HG03159 (cell line): ENCODE measurements around the gene TMEM45B.
"Not testable (repeated sequence)": the region's sequence is repeated elsewhere in the genome, so short reads cannot be mapped to it uniquely, and the experiment has no call there.

Experiments
- ATAC-seq: cut with Tn5 transposase; IDR thresholded peaks from one replicate; pipeline ENCODE4 v1.9.1; 2021; ENCODE audit warnings: mild to moderate bottlenecking, moderate library complexity; ENCODE audit not compliant: unreplicated experiment

Gene TMEM45B

GRCh38 chr11:129849447-129850130 lies 33.9 kb downstream of the TMEM45B start:
- no peak for ATAC-seq

GRCh38 chr11:129852125-129852740 lies 36.6 kb downstream of the TMEM45B start:
- no peak for ATAC-seq

GRCh38 chr11:129853518-129854231 lies 38.0 kb downstream of the TMEM45B start:
- ATAC-seq: no peak

GRCh38 chr11:129854232-129854805 lies 38.7 kb downstream of the TMEM45B start:
- ATAC-seq: no peak

- ATAC-seq: no peak
These were observed 39.4 kb downstream of the TMEM45B start for GRCh38 chr11:129855086-129855485.

GRCh38 chr11:129856036-129856435 lies 40.4 kb downstream of the TMEM45B start:
- ATAC-seq: no peak

- no peak for ATAC-seq
These were observed 46.3 kb downstream of the TMEM45B start for GRCh38 chr11:129861702-129862522.

- no peak for ATAC-seq
These were observed 49.2 kb downstream of the TMEM45B start for GRCh38 chr11:129864811-129865210.

GRCh38 chr11:129865701-129866100 lies 50.1 kb downstream of the TMEM45B start:
- no peak for ATAC-seq

- ATAC-seq: no peak
These were observed 50.7 kb downstream of the TMEM45B start for GRCh38 chr11:129866311-129866710.

GRCh38 chr11:129868626-129869025 lies 53.0 kb downstream of the TMEM45B start:
- not testable (repeated sequence) for ATAC-seq

GRCh38 chr11:129871914-129872313 lies 56.3 kb downstream of the TMEM45B start:
- ATAC-seq: no peak

GRCh38 chr11:129880311-129880710 lies 64.7 kb downstream of the TMEM45B start:
- no peak for ATAC-seq

GRCh38 chr11:129881570-129882170 lies 66.0 kb downstream of the TMEM45B start:
- no peak for ATAC-seq

GRCh38 chr11:129884581-129884980 lies 68.9 kb downstream of the TMEM45B start:
- ATAC-seq: no peak

GRCh38 chr11:129885381-129885780 lies 69.7 kb downstream of the TMEM45B start:
- no peak for ATAC-seq

GRCh38 chr11:129888451-129888850 lies 72.8 kb downstream of the TMEM45B start:
- ATAC-seq: no peak

- no peak for ATAC-seq
These were observed 78.9 kb downstream of the TMEM45B start for GRCh38 chr11:129894278-129895125.
